C4-2B (cell line): Measurements from ENCODE around the gene NHERF1.

Source experiments
- ZFX ChIP-seq: fragments of 450-650 bp; IDR thresholded peaks from 2 replicates; pipeline ENCODE4 v1.6.1; 2017
- TF ChIP-seq, protein P1 (sequence below): fragments of 450-650 bp; conservative IDR thresholded peaks from 2 replicates; pipeline ENCODE4 v1.5.1; 2017; ENCODE audit warnings: mild to moderate bottlenecking

DNA sequence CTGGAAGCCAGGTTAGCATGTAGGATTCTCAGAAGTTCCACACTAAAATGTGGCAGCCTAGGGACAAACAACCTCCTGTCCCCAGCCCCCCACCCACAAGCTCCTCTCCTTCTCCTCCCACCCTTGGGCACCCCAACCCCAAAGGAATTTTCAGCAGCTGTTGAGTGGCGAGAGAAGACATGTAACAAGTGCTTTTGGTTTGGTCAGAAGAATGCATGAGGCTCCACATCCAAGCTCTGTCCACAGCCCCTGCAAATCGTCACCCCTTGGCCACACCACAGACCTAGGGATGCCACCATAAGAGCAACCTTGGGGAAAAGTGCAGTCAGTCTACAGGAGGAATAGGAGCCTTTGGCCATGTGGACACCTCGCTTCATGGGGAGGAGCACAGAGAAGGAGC is 23.3 kb upstream of the NHERF1 start:
- TF ChIP-seq, protein P1, sequence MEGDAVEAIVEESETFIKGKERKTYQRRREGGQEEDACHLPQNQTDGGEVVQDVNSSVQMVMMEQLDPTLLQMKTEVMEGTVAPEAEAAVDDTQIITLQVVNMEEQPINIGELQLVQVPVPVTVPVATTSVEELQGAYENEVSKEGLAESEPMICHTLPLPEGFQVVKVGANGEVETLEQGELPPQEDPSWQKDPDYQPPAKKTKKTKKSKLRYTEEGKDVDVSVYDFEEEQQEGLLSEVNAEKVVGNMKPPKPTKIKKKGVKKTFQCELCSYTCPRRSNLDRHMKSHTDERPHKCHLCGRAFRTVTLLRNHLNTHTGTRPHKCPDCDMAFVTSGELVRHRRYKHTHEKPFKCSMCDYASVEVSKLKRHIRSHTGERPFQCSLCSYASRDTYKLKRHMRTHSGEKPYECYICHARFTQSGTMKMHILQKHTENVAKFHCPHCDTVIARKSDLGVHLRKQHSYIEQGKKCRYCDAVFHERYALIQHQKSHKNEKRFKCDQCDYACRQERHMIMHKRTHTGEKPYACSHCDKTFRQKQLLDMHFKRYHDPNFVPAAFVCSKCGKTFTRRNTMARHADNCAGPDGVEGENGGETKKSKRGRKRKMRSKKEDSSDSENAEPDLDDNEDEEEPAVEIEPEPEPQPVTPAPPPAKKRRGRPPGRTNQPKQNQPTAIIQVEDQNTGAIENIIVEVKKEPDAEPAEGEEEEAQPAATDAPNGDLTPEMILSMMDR = no peak
- no peak for TF ChIP-seq ZFX
